GM12801 (cell line): ENCODE data around the gene PIKFYVE.

ENCODE experiments used
- TF ChIP-seq, protein P1 (sequence below): IDR thresholded peaks from one replicate; pipeline ENCODE4 v1.5.1; 2011; ENCODE audit warnings: control low read depth; ENCODE audit not compliant: insufficient read length; ENCODE audit errors: extremely low read depth

Gene PIKFYVE

DNA sequence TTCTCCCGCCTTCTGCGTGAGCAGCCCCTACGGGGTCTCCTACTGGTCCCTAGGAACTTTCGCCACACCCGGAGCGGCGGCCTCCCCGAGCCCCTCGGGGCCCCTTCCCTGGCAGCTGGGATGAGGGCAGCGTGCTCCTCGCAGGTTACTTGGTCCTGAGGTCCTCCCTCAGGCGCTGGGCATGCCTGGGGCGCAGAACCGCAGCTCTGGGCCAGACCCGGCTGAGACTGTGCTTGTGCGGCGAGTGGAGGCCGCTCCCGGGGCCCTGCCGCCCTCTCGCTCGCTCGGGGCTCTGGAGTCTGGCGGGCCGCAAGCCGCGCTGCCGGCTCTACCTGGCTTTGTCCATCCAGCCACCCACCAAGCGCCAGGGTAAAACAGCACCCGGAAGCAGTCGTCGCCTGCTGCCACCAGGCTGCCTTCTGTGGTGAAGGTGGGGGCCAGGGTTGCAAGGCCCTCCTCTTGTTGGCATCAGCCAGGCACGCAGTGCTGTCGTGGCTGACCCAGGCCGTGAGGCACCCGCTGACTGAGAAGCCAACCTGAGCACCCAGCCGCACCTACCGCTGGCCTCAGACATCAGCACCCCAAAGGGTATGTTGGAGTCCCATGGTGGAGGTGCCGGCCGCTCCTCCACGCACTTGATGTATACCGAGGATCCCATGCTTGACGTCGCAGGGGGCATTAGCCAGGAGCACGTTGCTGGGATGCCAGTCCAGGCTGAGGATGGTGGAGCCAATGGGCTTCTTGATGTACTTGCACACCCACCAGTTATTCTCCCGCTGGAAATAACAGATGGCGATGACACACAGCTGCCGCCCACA lies 94.4 kb downstream of the PIKFYVE start:
- TF ChIP-seq, protein P1, sequence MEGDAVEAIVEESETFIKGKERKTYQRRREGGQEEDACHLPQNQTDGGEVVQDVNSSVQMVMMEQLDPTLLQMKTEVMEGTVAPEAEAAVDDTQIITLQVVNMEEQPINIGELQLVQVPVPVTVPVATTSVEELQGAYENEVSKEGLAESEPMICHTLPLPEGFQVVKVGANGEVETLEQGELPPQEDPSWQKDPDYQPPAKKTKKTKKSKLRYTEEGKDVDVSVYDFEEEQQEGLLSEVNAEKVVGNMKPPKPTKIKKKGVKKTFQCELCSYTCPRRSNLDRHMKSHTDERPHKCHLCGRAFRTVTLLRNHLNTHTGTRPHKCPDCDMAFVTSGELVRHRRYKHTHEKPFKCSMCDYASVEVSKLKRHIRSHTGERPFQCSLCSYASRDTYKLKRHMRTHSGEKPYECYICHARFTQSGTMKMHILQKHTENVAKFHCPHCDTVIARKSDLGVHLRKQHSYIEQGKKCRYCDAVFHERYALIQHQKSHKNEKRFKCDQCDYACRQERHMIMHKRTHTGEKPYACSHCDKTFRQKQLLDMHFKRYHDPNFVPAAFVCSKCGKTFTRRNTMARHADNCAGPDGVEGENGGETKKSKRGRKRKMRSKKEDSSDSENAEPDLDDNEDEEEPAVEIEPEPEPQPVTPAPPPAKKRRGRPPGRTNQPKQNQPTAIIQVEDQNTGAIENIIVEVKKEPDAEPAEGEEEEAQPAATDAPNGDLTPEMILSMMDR, result no peak

DNA sequence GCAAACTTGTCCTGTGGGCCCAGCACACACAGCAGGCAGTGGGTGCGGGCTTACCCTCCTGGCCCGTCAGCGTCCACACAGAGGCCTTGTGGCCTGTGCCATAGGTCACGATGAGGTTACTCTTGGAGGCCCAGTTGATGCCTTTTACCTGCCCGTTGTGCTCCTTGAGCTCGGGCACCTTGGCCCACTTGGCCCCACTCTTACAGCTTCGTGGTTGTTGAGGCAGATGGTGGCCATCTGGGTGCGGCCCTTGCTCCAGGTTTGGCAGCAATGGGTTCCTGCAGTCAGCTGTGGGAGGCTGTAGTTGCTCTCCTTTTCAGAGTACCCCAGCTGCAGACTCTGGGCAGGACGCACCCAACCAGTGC lies 95.0 kb downstream of the PIKFYVE start:
- TF ChIP-seq, protein P1, result no peak

GRCh38 chr2:208363485-208363884 lies 97.4 kb downstream of the PIKFYVE start:
- TF ChIP-seq, protein P1, result no peak

DNA sequence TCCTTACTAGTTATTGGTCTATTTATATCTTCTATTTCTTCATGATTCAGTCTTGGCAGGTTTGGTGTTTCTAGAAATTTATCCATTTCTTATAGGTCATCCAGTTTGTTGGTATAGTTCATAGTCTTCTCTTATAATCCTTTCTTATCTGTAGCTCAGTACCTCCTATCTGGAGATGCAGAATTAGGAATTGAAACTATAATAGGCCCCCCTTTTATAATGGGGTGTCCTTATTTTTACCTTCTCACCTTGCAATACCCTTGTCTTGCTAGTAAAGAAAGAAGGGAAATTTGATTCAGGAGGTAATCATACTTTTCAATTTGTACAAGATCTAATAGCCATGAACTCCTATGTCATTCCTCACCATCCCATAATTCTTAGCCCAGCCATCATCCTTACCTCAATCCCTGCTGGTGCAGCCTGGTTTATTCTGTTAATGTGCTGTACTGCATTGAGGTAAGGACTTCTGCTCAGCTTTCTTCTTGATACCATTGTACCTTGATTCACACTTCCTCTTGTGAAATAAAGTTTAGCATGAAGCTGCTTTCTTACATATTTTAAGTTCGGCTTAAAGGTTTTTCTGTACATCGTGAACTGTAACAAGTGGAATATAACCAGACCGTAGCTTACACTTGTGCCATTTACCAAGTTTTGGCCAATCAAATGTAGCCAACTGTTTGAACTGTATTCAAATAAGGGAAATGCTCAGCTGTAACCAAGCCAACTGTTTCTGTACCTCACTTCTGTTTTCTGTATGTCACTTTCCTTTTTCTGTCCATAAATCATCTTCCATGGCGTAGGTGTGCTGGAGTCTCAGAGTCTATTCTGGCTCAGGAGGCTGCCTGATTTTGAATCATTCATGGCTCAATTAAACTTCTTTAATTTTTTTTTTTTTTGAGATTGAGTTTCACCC lies 100.4 kb downstream of the PIKFYVE start:
- TF ChIP-seq, protein P1, result no peak

- TF ChIP-seq, protein P1, result no peak
Measured at GRCh38 chr2:208369091-208369490, 103.0 kb downstream of the PIKFYVE start.

DNA sequence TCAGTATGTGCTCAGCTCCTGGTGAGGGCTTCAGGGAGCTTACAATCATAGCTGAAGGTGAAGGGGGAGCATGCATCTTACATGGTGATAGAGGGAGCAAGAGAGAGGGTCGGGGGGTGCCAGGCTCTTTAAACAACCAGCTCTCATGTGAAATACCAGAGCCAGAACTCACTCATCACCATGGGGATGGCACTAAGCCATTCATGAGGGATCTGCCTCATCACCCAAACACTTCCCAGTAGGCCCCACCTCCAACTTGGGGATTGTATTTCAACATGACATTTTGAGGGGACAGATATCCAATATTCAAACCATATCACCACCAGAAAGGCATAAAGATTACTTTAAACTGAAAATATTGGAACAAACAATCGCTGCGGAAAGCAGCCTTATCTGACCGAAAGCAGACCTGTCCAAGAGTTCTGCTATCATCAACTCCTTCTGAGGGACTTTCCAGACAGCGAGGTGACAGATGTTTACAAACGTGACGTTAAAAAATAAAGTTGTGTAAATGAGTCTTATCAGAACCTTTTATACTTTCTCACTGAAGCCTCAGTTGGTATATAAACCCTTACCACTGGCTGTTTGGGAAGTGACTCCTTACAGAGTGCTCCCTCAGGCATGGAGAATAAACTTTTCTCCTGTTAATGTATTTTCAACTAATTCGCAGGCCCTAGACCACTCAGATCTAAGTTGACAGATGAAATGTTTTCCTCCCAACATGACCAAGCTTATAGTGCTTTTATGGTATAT lies 105.0 kb downstream of the PIKFYVE start:
- TF ChIP-seq, protein P1, result no peak

- TF ChIP-seq, protein P1, result no peak
Measured at GRCh38 chr2:208371634-208371935, 105.5 kb downstream of the PIKFYVE start.
